ENCODE data around the gene SPCS3.
"Not testable (repeated sequence)": the region's sequence is repeated elsewhere in the genome, so short reads cannot be mapped to it uniquely, and the experiment has no call there.

The SPCS3 gene

DNA sequence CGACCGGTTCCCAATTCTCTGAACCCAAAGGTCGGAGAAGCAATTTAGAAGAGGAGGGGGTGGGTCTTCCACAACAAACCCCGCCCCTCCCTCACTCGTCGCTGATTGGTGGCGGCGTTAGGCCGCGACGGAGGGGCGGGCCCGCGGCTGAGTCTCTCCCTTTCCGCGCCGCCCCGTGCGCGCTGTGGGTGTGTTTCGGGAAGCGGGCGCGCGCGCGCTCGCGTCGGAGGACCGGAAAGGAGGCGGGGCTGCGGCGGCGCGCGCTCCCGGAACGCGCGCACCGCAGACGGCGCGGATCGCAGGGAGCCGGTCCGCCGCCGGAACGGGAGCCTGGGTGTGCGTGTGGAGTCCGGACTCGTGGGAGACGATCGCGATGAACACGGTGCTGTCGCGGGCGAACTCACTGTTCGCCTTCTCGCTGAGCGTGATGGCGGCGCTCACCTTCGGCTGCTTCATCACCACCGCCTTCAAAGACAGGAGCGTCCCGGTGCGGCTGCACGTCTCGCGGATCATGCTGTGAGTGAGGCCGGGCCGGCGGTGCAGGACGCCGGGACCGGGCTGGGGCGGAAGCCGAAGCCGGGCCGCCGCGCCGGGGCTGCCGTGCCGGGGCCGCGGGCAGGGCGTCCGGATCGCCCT lies at the start of gene SPCS3:
TSS of gene SPCS3 (plus strand) at position 263 of the 636 bp plus-strand sequence. CDS start at position 374, 111 bp downstream.
- peak; percentile 81 for DNase-seq

DNA sequence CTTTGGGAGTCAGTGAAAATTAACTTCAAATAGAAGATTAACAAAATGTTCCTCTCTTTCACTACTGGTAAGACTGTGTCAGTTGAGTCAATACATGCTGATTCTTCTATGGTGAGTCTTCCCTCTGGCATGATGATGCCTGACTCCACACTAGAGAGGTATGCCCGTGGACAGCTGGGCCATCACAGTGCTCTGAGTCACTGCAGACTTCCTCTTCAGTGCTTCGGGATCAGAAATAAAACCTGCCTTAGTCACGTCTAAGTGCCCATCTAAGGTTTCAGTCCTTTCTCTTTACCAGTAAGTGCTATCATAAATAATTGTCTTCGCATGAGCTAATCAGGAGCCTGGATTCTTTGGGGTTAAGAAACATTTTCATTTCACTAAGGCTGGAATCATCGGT lies 49.1 kb upstream of the SPCS3 start:
- DNase-seq: no peak

DNA sequence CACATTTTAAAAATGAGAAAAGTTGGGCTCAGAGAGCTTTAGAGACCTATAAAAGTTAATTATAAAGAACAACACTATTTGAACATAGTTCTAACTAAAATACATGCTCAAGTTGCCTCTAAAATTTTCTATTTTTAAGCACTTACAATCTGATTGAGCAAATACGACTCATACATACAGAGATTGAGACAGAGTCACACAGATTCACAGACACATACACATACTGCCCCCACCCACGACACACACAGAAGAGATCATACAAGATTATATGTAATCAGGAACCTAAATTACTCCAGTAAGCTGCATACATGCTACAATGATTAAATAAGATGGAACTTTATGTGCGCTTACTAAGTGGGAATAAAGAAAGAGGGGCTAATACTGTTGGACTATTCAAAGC lies 48.0 kb upstream of the SPCS3 start:
- DNase-seq: no peak

DNA sequence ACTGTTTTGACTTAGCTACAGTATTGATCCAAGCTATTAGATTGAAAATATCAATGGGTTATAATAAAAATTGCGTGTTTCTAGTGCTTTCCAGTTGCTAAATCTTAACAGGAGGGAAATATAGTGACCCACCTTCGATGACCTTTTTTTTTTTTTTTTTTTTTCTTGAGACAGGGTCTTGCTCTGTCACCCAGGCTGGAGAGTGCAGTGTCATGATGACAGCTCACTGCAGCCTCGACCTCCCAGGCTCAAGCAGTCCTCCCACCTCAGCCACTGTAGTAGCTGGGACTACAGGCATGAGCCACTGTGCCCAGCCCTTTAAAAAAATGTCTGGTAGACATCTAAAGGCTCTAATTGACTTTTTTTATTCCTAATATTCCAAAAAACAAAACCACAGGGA lies 47.0 kb upstream of the SPCS3 start:
- DNase-seq: no peak

DNA sequence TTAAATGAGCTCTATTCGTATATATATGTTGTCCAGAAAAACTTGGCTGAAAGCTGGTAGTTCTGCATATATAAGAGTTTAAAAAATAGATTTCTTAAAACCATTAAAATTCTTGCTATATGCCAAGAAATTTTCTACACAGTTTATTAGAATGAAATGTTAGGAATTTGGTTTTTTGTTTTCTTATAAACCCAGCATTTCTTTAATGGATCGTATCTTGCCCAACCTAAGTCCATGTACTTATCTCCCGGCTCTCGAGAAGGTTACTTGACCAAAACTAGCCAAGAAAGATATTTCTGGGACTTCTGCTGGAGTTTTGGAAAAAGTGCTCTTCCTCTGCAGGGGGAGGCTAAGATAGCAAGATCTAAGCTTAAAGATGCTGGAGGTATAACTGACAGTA lies 46.0 kb upstream of the SPCS3 start:
- no peak for DNase-seq

DNA sequence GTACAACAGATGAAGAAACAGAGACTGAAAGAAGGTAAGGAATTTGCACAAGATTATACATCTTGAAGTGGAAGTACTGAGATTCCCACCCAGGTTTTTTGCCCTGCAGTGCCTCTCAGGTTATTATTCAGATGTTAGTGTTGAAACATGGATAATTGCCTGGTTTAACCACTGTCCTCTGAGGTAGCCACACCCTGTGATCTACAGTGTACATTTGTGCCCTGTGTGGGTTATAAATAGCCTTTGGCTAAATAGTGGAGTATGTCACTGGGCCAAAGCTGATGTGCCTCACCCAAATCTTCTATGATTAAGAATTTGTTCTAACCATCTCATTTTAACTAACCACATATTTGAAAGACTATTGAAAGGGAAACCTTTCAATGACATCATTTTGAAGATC lies 45.3 kb upstream of the SPCS3 start:
- no peak for DNase-seq

DNA sequence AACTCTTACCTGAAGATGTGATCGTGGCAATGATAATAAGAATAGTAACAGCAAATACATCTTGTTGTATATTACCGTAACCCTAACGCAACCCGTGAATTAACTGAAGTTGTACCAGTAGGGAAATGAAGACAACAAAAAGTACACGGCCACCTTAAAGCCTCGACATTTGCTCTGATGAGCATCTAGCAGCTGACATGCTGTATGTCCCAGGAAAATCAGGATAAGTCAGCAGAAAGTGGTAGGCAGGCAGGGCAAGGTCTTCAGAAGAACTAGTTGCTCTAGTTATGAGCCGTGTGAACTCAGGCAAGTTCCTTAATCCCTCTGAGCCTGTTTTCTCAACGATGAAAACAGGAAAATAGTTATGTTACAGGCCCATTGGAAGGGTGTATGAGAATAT lies 43.1 kb upstream of the SPCS3 start:
- no peak for DNase-seq

DNA sequence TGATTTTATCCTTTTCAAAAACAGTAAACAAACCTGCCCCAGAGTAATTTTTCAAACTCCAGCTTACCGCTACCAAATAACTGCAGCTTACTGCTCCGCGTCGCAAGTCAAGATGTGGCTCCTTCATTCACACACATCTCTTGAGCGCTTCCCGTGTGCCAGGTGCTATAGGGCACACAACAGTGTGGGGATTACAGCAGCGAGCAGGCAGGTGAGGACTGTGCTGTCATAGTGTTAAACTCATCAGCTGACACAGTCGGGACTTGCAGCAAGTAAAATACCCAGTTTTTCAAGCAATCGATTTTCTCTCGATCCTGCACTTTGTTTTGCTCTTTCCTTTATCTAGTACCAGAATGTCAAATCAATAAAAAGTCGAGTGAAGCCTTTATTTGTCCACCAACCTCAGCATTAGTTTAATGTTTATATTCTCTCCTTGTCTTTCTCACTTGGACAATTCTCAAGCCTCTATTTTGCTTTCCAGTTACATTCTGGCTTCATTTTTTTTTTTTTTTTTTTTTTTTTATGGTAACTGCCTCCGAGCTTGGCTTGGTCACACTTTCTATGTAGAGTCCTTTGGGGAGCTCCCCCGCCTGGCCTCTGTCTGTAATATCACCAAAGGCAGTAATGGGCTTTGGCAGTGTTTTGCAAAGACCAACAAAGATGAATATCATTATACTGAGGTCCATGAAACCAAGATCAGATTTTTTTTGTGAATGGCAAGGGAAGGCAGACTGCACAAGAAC lies 42.4 kb upstream of the SPCS3 start:
- peak; percentile 34 for DNase-seq

DNA sequence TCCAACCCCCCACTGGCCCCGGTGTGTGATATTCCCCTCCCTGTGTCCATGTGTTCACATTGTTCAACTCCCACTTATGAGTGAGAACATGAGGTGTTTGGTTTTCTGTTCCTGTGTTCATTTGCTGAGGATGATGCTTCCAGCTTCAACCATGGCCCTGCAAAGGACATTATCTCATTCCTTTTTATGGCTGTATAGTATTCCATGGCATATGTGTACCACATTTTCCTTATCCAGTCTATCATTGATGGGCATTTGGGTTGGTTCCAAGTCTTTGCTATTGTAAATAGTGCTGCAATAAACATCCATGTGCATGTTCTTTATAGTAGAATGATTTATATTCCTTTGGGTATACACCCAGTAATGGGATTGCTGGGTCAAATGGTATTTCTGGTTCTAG lies 40.2 kb upstream of the SPCS3 start:
- DNase-seq: not testable (repeated sequence)

DNA sequence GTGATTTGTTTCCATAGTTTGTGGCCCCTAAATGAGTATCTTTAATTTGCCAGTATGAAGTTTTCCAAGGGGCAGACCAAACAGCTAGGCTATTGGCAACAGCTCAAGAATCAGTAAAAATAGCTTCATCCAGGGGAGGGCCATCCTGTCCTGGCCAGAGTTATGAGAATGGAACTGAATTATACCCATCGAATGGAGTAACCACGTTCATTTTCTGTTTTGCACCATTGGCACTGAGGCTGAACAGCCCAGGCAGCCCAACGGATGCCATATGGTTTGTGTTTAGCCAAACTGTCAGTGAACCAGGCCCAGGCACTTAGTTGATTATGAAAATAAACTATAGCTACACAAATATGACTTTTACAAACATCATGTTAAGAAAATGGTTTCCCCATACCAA lies 33.0 kb upstream of the SPCS3 start:
- no peak for DNase-seq

DNA sequence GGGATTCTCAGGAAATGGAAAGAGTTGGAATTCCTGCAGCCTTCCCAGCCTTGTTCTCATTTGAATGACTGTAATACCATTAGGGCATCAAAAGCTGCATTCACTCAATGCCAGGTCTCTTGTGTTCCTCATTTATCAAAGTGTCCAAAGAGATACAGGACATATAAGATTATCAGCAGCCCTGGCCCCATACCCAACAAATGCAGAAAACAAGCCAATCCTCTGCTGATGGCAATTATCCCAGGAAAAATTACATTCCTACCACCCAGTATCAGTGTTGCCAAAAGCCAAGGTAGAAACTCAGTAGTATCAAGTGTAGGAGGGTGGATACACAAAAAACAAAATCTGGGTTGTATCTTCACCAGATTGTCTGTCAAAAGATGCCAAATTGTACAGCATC lies 32.2 kb upstream of the SPCS3 start:
- no peak for DNase-seq

DNA sequence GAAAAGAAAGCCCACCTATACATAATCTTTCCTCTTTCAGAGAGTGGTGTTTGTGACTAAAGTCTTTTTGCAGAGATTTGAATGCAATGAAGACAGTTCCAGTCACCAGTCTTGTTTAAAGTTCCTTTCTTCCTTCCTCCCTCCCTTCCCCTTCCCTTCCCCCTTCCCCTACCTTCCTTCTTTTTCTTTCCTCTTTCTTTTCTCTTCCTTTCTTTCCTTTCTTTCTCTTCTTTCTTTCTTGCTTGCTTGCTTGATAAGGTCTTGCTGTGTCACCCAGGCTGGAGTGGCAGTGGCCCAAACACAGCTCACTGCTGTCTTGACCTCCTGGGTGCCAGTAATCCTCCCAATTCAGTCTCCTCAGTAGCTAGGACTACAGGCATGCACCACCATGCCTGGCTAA lies 31.7 kb upstream of the SPCS3 start:
- DNase-seq: no peak

DNA sequence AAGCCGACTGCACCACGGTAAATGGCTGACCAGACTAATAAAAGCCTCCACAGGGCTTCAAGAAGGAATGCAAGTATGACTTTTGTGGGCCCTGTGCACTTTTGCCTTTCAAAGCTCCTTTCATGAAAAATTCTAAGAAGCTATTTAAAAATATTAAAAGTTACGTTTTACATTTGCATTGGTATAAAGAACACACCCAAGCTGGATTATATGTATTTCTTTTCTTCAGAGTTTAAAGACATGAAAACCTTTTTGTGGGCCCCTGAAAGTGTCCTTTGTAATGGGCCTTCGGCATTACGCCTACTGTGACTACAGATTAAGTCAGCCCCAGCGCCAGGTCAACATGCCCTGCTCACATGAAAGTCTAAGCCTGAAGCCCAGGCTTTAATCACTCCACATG lies 30.2 kb upstream of the SPCS3 start:
- no peak for DNase-seq

DNA sequence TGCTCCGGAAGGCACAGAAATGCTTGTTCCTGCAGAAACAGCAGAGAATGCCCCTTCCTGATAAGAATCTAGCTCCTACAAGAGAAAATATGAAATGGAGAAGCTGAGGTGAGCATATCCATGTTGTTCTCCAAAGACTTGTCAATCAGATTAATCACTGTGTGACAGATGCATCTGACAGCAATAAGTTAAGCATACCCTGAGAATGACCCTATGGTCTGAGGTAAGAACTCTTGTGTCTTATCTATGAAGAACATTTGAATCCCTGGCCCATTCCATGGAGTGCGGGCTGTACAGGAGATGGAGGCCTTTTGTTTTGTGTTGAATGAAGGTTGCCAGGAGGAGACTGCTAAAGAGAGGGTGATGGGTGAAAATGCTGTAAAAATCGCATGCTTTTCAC lies 29.2 kb upstream of the SPCS3 start:
- no peak for DNase-seq

DNA sequence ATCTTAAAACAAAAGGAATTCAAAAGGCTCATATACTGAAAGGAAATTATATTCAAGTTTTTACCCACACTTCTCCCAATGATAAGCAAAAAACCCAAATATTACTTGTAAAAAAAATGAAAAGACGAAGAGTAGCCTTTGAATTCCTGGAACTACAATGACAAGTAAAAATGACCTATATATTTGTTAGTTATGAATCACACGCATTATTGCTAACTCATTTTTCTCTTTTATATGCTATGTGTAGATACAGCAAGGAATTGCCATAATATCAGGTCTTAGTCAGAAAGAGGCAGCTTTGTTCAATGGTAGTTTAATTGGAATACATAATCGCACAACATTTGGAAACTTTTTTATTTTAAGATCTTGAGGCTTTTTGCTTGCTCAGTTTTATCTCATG lies 28.0 kb upstream of the SPCS3 start:
- no peak for DNase-seq

DNA sequence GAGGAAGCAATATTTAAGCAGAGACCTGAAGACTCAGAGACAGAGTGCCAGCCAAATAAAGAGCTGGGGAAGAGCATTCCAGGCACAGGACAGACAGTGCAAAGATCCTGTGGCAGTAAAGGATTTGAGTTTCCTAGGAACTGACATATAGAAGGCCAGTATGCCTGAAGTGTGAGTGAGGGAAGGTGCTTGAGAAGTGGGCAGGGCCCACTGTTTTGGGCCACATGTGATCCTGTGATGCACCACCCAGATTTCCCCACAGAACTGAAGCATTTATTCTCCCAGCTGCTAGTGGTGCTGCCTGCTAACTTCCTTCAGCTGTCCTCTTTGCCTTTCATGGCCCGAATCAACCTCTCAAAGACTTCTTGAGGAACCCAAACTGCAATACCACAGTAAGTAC lies 26.8 kb upstream of the SPCS3 start:
- DNase-seq: no peak

DNA sequence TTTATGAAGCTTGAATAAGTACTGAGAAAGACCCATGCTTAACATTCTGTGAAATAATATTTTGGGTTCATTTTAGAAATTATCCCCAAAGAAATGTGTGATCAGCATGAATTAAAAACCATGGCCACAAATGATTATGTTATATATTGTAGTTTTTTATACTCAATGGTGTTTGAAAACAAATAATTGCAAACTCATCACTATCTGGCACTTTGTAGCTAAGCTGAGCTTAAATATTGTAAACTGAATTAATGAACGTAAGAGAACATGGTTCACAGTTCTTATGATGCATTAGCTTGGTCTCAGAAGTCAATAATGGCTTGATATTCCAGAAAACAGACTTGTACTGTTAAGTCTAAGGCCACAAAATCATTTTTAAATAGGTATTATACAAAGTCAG lies 26.1 kb upstream of the SPCS3 start:
- DNase-seq: no peak

DNA sequence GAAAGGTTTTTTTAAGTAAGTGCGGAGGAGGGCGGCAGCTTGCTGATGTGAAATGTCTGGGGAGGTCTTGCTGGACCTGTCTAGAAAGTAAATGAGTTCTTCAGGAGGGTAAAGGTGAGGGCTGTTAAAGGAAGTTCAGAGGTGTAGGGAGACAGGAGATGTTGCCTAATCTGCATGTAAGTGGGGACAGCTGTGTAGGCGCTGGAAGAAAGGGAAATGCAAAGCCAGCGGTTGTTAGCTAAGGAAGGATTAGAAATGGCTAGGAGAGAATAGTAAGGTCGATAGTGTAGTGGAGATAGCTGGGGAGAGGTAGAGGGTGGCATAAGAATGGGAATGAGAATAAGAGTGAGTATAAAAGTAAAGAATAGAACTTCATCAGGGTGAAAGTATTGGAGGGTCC lies 23.9 kb upstream of the SPCS3 start:
- not testable (repeated sequence) for DNase-seq

DNA sequence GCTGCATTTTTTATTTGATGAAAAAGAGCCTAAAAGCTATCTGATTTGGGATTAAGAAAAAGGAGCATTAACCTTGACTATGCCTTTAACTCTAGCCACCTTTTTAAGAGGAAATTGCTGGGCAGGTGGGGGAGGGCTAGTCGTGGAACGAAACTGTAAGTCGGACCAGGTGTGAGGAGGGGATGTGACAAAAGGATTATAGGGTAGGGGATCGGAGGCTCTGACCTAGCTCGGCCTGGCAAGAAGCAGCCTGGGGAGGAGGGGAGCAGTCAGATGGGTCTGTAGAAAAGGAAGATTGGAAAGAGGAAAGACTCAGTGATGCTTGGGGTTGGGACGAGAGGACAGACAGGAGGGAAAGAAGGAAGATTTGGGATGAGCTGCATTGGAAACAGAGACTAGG lies 21.1 kb upstream of the SPCS3 start:
- DNase-seq: no peak

DNA sequence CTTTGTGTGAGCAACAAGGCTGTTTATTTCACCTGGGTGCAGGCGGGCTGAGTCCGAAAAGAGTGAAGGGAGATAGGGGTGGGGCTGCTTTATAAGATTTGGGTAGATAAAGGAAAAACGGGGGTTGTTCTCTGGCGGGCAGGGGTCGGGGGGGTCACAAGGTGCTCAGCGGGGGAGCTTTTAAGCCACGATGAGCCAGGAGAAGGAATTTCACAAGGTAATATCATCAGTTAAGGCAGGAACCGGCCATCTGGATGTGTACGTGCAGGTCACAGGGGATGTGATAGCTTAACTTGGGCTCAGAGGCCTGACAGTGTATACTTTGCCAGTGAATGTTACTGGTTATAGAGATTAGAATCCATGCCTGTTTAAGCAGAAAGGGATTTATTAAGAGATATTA lies 19.7 kb upstream of the SPCS3 start:
- DNase-seq: no peak

DNA sequence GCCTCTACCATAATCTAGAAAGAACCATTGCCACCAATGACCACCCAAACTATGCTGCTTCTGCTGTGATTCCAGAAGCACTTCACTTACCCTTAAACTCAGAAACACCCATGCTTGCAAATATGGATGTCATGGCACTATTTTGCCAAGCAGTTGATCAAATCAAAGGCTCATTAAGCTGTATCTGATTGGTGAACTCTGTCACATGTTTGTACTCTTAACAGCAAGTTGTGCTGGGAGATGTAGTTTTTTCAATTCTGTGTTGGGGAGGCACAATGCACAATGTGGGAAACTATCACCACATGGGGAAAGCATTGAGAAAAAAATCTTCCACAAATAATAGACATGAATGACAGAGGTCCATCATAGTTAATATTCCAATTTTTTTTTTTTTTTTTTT lies 19.2 kb upstream of the SPCS3 start:
- DNase-seq: no peak

DNA sequence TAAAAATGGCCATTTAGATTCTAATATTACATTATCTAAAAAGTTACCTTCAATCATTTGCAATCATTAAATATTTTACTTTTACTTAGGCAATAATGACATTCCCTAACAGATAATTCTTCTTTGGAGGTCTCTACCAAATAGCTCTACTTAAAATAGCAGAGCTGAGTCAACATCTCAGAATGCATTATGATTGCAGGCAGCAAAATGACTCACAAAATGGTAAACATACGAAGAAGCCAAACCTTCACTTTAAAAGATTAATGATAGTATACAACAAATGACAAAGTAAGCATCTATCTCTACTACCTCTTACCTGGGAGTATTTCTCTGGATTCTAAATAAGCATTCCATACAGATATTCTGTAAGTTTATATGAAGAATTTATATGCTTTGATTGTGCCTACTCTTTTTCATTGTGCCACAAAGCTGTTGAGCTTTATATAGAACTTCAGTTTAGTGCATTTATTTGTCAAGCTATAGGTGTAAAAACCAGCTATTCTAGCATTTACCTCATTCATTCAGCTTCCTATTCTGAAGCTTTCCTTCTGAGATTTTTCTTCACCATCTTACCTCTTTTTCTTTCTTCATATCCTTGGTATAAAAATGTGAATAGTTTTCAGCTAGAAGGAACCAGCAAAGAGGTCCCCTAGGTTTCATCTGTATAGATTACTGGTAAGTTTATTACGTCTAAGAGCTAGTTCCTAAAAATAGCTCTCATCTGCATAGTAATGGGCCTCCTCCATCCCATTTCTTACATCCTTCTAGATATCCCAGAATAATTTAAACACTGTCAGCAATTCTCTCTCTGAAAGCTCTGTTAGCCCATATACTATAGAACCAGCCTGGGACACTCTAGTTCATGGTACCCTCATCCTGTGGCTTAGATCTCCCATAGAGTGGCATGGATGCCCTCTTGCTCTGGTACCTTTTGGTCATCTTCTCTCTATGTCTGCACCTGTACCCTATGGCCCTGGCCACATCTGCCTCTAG lies 17.2 kb upstream of the SPCS3 start:
- no peak for DNase-seq

DNA sequence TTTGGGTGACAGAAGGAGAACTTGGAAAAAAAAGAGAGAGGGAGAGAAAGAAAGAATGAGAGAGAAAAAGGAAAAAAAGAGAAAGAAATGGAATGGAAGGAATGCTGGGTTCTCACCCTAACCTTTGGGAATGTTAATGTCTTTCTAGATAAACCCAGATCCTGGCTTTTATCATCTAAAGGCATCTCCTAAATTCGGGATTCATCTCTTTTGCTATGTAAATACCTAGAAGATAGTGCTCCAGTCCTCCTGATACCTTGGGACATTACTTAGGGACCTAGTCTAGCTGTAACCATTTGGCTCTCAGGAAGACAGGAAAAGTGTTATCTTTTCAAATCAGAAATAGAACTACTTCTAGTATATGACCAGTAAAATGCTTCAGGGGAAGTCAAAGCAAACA lies 15.8 kb upstream of the SPCS3 start:
- DNase-seq: no peak
